Activated effector memory CD4-positive, alpha-beta T cell treated with Interleukin-2 at 50 U/mL for 16 hours (primary cell): ENCODE data around the gene TOB2.

ENCODE experiments used
- DNase-seq: peaks from one replicate; pipeline ENCODE4 v3.0.0-alpha.2; 2020

The TOB2 gene

GRCh38 chr22:41446639-41447434 lies at the start of gene TOB2:
Gene TOB2 (minus strand): TSS chr22:41446801. CDS start chr22:41437345, 9,456 bp downstream.
- DNase-seq: peak; percentile 93

- DNase-seq: no peak
Measured at GRCh38 chr22:41491374-41492100, 44.9 kb upstream of the TOB2 start.

GRCh38 chr22:41488596-41489385 lies 42.2 kb upstream of the TOB2 start:
- DNase-seq: no peak

GRCh38 chr22:41488076-41488475 lies 41.5 kb upstream of the TOB2 start:
- DNase-seq: no peak

GRCh38 chr22:41487037-41487935 lies 40.7 kb upstream of the TOB2 start:
- DNase-seq: no peak

GRCh38 chr22:41485033-41485432 lies 38.4 kb upstream of the TOB2 start:
- DNase-seq: no peak

- DNase-seq: no peak
Measured at GRCh38 chr22:41482319-41482935, 35.8 kb upstream of the TOB2 start.

GRCh38 chr22:41481925-41482318 lies 35.3 kb upstream of the TOB2 start:
- no peak for DNase-seq

- DNase-seq: no peak
Measured at GRCh38 chr22:41481131-41481830, 34.7 kb upstream of the TOB2 start.

GRCh38 chr22:41480397-41480735 lies 33.8 kb upstream of the TOB2 start:
- DNase-seq: no peak

- DNase-seq: no peak
Measured at GRCh38 chr22:41479671-41480396, 33.2 kb upstream of the TOB2 start.

- DNase-seq: no peak
Measured at GRCh38 chr22:41478891-41479521, 32.4 kb upstream of the TOB2 start.

- DNase-seq: no peak
Measured at GRCh38 chr22:41478473-41478872, 31.9 kb upstream of the TOB2 start.

- no peak for DNase-seq
Measured at GRCh38 chr22:41474872-41475451, 28.4 kb upstream of the TOB2 start.

GRCh38 chr22:41471568-41471967 lies 25.0 kb upstream of the TOB2 start:
- no peak for DNase-seq

- DNase-seq: no peak
Measured at GRCh38 chr22:41470886-41471285, 24.3 kb upstream of the TOB2 start.

GRCh38 chr22:41469218-41469851 lies 22.7 kb upstream of the TOB2 start:
- no peak for DNase-seq

GRCh38 chr22:41468381-41469217 lies 22.0 kb upstream of the TOB2 start, which contains the start of the genes ACO2 and PHF5A:
Gene ACO2 (plus strand): TSS chr22:41469117. CDS start chr22:41469147, 30 bp downstream.
Gene PHF5A (minus strand): TSS chr22:41468692. CDS start chr22:41468653, 39 bp downstream.
- peak; percentile 97 for DNase-seq
